ENCODE results near the gene PFDN2.

- TF ChIP-seq POLR2AphosphoS5 (IDR thresholded peaks at IDR 0.05) (no peak), CTCF (IDR thresholded peaks at IDR 0.05) (no peak), POLR2A (IDR thresholded peaks at IDR 0.05) (no peak)
Observed at GRCh38 chr1:161094481-161094880, 23.4 kb downstream of the PFDN2 start.
